GM21576 (cell line): Measurements from ENCODE around the gene UMPS.

ENCODE experiments used
- ATAC-seq: cut with Tn5 transposase; IDR thresholded peaks from one replicate; pipeline ENCODE4 v1.9.1; 2021; ENCODE audit warnings: mild to moderate bottlenecking, moderate library complexity; ENCODE audit not compliant: unreplicated experiment

UMPS gene

DNA sequence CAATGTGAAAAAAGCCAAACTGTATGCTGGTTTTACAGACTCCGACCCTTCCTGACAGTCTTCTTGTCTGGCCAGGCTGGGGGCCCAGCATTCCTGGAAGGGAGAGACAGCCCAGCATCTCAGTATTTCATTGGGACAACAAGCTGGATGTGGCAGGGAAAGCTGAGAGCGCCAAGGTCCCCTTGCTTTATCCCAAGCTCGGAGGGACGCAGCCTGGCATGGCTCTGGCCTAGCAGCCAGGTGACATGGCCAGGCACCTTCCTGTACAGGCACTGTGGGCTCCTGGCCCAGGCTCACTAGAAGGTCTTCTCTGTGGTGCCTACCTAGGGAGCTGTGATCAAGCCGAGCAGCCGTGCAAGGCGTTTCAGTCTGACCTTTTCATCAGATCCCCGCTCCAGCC is 33.0 kb downstream of the UMPS start:
- ATAC-seq: no peak

DNA sequence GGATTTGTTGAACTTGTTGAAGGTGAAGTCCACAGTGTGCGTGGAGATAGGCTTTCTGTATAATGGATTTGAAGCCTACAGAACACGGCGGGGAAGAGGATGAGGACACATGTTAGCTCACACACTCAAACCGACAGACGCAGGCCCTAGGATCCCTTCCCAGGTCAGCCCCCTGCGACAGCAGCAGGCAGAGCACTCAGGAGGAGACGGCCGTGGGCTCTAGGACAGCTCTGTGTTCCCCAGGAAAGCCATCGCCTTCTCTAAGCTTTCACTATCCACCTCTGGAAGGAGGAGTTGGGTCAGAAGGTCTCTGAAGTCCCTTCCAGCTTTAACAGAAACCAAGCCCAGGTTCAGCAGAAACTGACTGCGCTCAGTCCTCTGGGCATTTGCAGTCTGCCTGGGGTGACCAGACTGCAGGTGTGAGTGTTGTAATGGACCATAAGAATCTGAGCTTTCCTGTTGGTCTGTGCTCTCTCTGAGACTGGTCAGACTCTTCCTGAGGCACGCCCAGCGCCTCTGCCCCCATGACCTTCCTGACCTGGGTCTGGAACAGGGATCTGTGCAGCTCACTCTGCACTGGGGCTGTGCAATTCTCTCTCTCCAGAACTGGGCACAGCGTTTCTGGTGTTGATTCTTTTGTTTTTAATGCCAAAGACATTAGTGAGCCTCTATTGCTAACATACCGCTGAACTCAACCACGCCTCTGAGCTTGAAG is 33.5 kb downstream of the UMPS start:
- no peak for ATAC-seq

DNA sequence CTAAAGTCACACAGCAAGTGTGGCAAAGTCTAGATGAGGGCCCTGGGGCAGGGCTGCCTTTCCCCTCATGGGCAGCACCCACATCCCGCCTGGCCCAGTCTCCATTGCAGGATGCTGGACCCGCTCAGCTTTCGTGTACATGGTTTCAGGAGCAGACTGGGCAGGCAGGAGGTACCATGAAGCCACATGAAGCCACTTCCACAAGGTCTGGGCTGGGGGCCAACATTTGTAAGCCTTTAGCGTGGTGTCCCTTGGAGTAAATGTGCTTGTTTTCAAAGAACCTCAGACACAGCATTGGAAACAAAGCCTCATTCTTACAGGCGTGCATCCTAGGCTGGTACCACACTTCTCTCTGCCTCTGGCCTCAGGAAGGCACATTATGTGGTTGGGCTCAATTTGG is 34.5 kb downstream of the UMPS start:
- no peak for ATAC-seq

DNA sequence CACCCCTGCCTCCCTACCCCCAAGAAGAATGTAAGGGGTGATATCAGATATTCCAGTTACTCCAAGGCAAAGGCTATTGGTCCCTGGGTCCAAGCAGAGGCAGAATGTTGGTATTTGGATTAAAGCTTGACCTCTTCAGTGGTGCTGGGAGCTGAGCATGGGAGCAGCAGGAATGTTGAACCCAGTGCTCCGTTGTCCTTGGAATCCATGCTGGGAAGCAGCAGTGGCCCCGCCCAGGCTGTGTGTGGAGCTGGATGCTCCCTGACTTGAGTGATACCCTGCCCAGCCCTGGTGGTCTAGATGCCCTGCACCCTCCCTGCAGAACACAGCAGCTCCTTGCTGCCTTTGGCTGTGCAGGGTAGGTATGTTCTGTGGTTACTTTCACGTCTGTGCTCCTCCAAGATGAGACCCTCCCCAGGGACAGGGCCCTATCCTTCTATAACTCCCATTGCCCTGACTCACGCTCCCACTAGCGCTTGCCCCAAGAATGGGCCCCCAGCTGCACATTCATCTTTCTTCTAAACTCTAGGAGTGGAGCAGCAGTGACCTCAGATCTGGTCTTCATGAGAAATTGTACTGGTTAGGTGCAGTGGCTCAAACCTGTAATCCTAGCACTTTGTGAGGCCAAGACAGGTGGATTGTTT is 35.1 kb downstream of the UMPS start:
- no peak for ATAC-seq

DNA sequence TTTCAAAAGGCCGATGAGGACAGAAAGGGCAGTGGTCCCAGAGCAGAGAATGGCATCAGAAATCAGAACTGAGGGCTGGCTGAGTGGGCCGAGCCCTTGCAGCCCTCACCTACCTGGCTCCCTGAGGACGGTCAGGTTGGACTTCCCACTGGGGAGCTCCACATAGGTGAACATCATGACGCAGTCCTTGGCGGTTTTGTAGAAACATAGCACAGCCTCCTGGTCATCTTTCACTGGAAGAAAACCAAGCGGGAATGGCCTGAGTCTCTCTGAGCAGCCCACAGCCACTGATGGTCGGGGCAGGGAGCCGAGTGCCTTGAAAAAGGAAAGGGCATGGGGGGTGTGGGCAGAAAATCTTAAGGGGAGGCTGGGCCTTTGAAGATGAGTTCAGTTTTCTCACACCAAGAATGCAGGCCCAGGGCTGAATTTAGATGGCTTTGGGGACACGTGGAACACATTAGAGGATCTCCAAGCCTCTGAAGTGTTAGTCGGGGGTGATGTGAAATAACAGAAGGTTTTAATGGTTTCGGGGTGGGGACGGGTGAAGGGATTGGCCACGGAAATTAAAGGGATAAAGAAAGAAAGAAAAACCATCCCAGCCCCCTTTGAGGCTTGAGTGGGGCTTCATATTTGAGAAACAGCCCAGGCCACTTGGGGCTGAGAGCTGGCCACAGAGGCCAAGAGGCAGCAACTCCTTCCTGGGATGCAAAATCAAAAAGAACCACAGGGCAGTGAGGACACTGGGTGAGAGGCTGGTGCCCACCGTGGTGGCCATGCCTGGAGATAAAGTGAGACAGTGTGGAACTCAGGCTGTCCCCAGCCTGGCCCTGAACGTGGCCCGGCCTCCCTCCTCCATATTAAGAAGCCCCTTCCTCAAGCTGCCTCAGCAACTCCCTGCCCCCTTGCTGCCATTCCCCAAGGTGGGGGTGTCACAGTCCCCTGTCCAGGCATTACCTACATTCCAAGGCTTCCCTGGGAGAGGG is 36.2 kb downstream of the UMPS start:
- ATAC-seq: no peak

DNA sequence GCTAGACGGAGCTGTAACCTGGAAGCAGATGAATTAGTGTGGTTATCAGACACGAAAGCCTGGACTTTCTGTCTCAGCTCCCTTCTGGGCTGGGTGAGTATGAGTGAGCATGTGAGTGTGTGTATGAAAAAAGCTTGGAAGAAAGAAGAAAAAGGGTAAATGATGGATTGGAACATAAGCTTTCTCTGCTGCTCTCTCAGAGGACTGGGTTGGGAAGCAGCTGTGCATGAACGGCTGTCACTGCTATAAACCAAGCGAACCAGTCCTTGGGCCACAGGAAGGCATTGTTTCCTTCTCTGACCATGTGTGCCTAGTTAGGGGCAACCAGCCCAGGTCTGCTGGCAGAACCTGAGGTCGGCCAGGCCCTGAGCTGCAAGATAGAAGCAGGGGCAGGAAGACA is 37.0 kb downstream of the UMPS start:
- ATAC-seq: no peak

DNA sequence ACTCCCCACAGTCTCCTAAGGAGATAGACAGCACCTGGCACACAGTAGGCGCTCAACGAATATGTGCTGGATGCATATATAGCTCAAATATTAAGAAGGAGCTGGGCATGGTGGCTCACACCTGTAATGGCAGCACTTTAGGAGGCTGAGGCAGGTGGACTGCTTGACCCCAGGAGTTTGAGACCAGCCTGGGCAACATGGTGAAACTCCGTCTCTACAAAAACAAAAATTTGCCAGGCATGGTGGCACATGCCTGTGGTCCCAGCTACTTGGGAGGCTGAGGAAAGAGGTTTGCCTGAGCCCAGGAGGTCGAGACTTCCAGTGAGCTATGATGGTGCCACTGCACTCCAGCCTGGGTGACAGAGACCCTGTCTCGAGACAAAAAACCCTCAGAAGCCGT is 37.4 kb downstream of the UMPS start:
- ATAC-seq: no peak

DNA sequence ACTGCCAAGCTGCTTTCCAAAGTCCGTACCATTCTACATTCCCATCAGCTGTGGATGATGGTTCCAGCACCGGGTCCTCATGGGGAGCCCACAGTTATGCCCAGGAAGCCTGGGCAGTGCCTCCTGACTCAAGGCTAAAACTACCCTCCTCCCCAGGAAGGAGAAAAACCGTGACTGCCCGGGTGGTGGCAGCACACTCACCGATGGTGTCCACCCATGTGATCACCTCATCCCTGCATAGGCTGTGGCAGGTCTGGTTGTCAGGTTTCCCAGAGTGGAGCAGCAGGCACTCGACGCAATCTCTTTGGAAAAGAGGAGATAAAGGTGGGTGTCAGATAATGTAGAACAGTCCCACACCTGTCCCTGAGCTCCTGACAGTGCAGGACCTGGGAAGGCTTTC is 38.6 kb downstream of the UMPS start:
- no peak for ATAC-seq

DNA sequence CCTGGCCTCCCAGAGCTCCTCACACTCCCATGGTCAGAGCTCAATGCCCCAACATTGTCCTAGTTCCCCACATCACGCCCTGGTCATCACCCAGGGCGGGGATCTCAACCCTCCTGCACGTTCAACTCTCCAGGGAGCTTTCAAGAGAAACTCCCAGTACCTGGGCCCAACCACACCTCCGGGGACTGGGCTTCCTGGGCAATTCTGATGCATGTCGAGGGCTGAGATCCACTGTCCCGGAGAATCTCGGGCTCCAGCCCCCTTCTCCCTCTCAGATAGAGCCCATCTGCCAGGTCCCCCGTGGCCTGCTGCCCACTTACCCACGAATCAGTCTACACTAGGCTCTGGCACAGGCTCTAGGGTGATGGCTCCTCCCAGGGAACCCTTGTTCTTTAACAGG is 39.2 kb downstream of the UMPS start:
- ATAC-seq: no peak

DNA sequence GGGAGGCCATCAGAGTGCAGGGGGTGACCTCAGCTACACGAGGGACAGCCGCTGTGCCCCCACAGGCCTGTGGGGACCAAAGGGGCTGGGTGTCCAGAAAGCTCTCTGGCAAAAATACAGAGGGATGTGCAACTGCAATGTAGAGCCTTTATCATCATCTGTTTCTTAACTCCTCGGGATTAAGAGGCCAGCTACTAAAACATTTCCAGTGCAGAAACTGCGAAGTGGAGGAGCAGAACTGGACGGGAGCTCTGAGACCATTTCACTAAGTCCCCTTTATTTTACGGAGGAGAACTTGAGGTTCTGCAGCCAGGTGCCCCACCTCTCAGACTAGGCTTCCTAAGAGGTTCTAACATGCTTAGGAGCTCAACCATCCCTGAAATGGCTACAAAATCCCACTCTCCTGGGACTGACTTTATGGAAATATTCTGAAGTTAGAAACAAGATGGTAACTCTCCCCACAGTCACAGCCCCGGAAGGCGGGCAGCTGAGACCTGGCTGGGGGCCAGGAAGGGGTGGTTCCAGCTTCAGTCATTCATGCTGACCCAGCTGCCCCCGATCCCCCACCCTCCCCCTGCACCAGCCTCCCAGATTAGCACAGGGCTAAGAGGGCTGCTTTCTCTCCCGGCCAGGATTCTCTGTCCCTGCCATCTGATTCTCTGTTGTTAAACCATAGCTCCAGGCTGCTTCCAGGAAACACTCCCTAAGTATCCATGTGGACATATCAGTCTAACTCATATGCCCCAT is 40.3 kb downstream of the UMPS start:
- no peak for ATAC-seq

DNA sequence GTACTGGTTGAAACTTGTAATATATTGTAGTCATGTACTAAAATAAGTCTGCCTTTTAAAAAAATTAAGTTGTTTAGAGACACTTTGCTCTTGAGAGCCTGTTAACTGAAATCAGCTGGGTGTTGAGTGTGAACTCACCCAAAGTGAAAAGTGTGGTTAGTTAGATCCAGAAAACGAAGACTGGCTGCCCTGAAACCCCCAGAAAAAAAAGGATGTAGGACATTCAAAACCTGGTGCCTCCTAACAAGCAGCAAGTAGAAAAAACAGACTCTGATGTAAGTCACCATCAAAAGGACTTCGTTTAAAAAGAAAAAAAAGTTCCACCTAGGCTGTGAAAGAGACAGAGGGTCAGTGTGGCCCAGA is 40.8 kb downstream of the UMPS start:
- no peak for ATAC-seq

DNA sequence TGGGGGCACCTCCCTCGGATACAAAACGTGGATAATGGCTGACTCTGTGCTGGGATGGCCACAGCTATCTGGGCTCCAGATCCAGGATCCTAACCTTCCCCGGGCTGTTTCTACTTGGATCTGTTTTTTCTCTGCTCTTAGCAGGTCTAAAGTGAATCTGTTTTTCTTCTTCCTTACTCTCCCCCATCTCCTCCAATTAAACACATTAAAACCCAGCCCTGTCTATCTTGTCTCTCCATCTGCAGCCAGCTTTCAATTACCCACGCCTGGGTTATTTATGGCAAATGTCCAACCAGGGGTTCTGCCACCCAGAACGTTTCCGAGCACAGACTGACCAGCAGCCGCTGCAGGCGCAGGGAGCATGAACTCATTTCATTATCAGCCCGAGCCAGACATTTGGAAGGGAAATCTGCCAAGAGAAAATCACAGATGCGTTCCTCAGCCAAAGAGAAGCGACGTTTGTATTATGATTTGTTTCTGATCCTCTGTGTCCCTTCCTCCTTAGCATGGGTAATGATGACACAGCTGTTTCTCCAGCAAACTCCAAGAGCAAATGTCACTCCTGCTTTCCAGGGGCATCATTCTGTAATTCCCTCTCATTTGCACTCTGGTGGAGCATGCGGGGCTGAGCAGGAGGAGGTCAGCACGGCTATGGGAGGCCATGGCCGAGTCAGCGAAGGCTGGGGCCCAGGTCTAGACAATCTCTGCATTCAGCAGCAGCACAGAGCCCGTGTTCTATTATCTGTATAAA is 42.0 kb downstream of the UMPS start:
- no peak for ATAC-seq

DNA sequence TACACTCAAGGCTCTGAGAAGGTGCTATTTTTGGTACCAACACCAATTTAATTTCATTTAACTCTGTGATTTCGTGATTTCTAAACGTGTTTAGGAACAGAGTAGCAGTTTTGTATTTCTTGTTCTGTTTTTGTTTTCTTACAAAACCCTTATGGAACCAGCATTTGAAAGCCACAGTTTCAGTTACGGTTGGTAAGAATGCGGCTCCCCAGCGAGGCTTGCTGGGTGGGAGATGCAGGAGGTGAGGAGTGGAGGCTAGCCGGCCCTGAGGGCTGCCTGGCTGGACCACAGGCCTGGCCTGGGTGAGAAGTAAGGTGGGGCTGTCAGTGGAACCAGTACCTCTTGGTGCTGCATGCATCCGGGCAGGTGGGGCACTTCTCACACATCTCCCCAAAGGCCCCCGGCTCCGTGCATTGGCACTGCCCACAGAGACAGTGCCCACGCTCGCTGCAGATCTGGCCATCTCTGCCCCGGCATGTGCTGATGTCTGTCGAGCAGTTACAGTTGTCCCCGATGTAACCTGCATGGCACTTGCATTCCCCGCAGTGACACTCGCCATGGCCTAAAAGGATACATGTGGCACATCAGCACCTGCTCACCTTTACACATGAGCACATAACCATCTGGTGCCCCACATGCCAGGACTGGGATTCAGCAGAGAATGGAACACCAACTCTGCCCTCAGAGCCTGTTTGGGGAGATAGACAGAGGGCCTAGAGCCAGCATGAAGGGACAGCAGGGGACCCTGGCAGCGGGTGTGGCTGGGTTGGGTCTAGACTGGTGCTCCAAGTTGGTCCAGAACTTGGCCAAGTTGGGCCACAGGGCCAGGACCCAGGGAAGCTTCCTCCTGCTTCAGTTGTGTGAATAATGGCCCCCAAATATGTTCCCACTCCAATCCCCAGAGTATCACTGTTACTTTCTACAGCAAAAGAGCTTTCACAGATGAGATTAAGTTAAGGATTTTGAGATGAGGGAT is 43.4 kb downstream of the UMPS start:
- ATAC-seq: no peak

DNA sequence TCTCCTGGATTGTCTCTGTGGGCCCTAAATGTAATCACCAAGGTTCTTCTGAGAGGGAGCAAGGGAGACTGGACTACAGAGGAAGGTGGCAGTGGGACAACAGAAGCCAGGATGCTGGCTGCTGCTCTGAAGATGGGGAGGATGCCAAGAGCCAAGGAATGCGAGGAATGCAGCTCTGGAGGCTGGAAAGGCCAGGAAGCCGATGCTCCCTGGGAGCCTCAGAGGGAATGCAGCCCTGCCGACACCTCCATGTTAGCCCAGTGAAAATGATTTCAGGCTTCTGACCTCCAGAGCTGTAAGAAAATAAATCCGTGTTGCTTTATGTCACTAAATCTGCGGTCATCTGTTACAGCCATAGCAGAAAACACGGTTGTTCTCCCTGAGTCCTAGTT is 44.1 kb downstream of the UMPS start:
- no peak for ATAC-seq

DNA sequence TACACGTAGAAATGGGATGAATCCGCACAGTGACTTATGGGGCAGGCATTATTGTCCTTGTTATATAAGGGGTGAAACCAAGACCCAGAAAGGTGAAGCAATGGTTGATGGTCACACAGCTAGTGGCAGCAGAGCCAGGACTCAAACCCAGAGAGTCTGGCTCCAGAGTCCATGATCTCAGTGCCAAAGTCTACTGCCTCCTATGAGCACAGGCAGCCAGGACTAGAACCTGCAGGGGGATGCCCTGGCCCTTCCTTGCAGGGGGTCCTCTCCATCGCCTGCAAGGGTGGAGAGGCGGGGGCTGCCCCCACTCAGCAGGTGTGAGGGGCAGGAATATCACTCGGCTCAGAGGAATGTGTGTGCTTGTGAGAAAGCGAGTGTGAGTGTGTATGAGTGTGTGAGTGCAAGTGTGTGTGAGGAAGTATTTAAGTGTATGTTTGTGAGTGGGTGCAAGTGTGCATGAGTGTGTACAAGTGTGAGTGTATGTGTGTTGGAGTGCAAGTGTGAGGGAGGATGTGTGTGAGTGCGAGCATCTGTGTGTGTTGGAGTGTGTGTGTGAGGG is 44.7 kb downstream of the UMPS start:
- ATAC-seq: no peak

DNA sequence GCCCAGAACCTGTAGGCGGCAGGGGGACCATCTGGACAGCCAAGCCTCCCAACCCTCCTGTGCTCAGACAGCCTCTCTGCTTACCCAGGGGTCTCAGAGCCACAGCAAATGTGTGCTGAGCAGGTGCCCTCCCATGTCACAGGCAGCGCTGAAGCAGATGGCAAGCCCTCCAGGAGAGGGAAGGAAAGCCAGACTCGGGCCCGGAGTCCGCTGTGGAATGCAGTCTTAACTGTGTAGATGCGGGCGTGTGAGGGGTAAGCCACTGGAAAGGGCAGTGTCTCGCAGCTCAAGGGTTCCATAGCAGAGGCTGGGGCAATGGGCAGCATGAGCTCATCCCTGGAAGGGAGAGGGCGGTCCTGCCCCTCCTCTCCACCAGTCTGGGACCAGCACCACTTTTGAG is 45.6 kb downstream of the UMPS start:
- no peak for ATAC-seq

DNA sequence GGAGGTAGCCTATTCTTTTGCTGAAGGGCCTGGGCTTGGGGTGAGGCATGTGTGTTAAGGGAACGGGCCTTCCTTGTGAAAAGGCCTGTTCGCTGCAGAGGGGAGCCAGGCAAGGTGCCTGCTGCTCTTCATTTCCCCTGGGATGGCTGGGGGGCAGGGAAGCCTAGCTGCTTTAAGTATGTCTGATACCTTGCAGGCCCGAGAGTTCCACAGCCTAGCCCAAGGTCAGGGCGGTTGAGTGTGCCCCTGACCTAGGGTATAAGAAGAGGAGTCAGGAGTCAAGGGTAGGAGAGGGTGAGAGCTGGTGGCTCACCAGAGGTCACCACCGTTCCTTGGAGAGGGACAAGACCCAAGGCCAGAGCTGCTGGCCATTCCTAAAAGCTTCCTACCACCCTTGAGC is 46.6 kb downstream of the UMPS start:
- ATAC-seq: no peak

DNA sequence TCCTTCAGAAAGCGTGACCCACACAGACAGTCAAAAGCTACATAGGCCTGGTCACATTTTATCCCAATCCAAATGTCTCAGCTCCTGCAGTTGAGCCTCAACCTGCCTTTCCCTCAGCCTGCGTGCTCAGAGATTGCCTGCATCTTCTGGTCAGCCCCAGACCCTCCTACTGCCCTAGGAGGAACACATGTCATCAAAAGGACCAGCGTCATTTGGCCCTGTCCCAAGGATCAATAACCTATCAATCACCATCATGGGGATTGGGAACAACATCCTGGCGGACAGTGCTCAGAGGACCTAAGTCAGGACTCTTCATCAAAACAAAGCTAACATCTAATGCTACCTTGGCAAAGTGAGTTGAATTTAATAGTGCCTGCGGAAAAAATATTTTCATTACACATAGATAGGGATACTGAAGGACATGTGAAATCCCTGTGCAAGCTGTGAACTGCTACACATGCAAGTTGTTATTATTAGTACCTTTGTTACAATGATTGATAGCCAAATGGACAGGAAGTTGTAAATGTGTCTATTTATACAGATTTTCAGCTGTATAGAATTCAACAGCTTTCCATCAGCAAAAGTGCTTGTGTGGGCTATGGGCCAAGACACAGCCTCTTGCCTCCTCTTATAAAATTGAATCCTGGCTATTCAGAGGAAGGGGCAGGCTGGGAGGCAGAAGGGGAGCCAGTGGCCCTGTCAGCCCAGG is 47.7 kb downstream of the UMPS start:
- ATAC-seq: no peak
